ENCODE data around the gene MCM6.

GRCh38 chr2:135850892-135851668 lies 25.2 kb downstream of the MCM6 start:
- TF ChIP-seq CTCF (IDR thresholded peaks at IDR 0.05; ENCODE audit: poor library complexity, severe bottlenecking) (no peak), SMC3 (conservative IDR thresholded peaks at IDR 0.05; ENCODE audit: poor library complexity) (no peak), EZH2 (IDR thresholded peaks at IDR 0.05; ENCODE audit: borderline replicate concordance, insufficient read depth, low read length, poor library complexity, severe bottlenecking) (no peak), REST (IDR thresholded peaks at IDR 0.05; ENCODE audit: borderline replicate concordance) (no peak), TAF1 (IDR thresholded peaks at IDR 0.05; ENCODE audit: low read depth) (no peak), EP300 (conservative IDR thresholded peaks at IDR 0.05; ENCODE audit: poor library complexity, severe bottlenecking) (no peak)
